H9 (cell line): ENCODE data around the gene TP53TG5. TPM values are rescaled to one million over a fixed set of nuclear protein-coding genes. Genes with fewer than 3 reads are reported as not detected.
A peak's percentile ranks its signal among the peaks of the same experiment; 100 is the strongest.

Source experiments
- DNase-seq: peaks from one replicate; pipeline ENCODE4 v3.0.0-alpha.2; 2017
- H2AFZ ChIP-seq: one replicate; pipeline ENCODE4 v1.6.1; 2013; ENCODE audit warnings: mild to moderate bottlenecking, low read length, control low read depth, moderate library complexity
- H2AK5ac ChIP-seq: 2 replicates; pipeline ENCODE4 v1.6.1; 2013; ENCODE audit warnings: low read length, control low read depth, mixed read lengths; ENCODE audit not compliant: insufficient read length
- H2BK120ac ChIP-seq: one replicate; pipeline ENCODE4 v1.6.1; 2013; ENCODE audit warnings: low read depth, mild to moderate bottlenecking, low read length, control low read depth, inconsistent platforms; ENCODE audit not compliant: poor library complexity, severe bottlenecking
- H2BK12ac ChIP-seq: 2 replicates; pipeline ENCODE4 v1.6.1; 2013; ENCODE audit warnings: low read length, control low read depth, mixed read lengths, low read depth; ENCODE audit not compliant: insufficient read length
- H2BK15ac ChIP-seq: 2 replicates; pipeline ENCODE4 v1.6.1; 2013; ENCODE audit warnings: low read depth, low read length, control low read depth
- H2BK20ac ChIP-seq: one replicate; pipeline ENCODE4 v1.6.1; 2013; ENCODE audit warnings: low read depth, mild to moderate bottlenecking, low read length, control low read depth, inconsistent platforms; ENCODE audit not compliant: poor library complexity, severe bottlenecking
- H2BK5ac ChIP-seq: 2 replicates; pipeline ENCODE4 v1.6.1; 2013; ENCODE audit warnings: low read length, control low read depth, mixed read lengths; ENCODE audit not compliant: insufficient read length
- H3K14ac ChIP-seq: 2 replicates; pipeline ENCODE4 v1.6.1; 2013; ENCODE audit warnings: low read length, control low read depth; ENCODE audit not compliant: insufficient read depth
- H3K18ac ChIP-seq: 2 replicates; pipeline ENCODE4 v1.6.1; 2013; ENCODE audit warnings: low read depth, mild to moderate bottlenecking, mixed read lengths, low read length, control low read depth; ENCODE audit not compliant: insufficient read length
- H3K23ac ChIP-seq: 2 replicates; pipeline ENCODE4 v1.6.1; 2013; ENCODE audit warnings: low read length, control low read depth, mixed read lengths, low read depth; ENCODE audit not compliant: insufficient read length
- H3K23me2 ChIP-seq: 2 replicates; pipeline ENCODE4 v1.6.1; 2013; ENCODE audit warnings: low read depth, mild to moderate bottlenecking, mixed read lengths, low read length, control low read depth; ENCODE audit not compliant: insufficient read length, poor library complexity, severe bottlenecking
- H3K27ac ChIP-seq: 2 replicates; pipeline ENCODE4 v1.5.1; 2013; ENCODE audit warnings: low read length, control low read depth, mixed read lengths, low read depth; ENCODE audit not compliant: insufficient read length
- H3K27me3 ChIP-seq: 2 replicates; pipeline ENCODE4 v1.6.1; 2013; ENCODE audit warnings: low read length, control low read depth, inconsistent platforms; ENCODE audit not compliant: insufficient read depth
- H3K4ac ChIP-seq: 2 replicates; pipeline ENCODE4 v1.6.1; 2013; ENCODE audit warnings: low read depth, mild to moderate bottlenecking, control low read depth, inconsistent platforms, low read length, moderate library complexity
- H3K4me1 ChIP-seq: 2 replicates; pipeline ENCODE4 v1.6.1; 2013; ENCODE audit warnings: low read length, control low read depth, inconsistent platforms; ENCODE audit not compliant: insufficient read depth
- H3K4me2 ChIP-seq: 2 replicates; pipeline ENCODE4 v1.6.1; 2013; ENCODE audit warnings: low read length, control low read depth, mixed read lengths; ENCODE audit not compliant: insufficient read length, insufficient read depth
- H3K56ac ChIP-seq: 2 replicates; pipeline ENCODE4 v1.6.1; 2013; ENCODE audit warnings: low read depth, mild to moderate bottlenecking, mixed read lengths, low read length, control low read depth; ENCODE audit not compliant: insufficient read length
- H3K79me1 ChIP-seq: 2 replicates; pipeline ENCODE4 v1.6.1; 2013; ENCODE audit warnings: low read depth, mild to moderate bottlenecking, moderate library complexity, low read length, control low read depth, inconsistent platforms; ENCODE audit not compliant: insufficient read depth, poor library complexity, severe bottlenecking
- H3K79me2 ChIP-seq: 2 replicates; pipeline ENCODE4 v1.6.1; 2013; ENCODE audit warnings: low read length, control low read depth, inconsistent platforms; ENCODE audit not compliant: insufficient read depth
- H3K9ac ChIP-seq: 2 replicates; pipeline ENCODE4 v1.6.1; 2013; ENCODE audit warnings: low read length, control low read depth, mixed read lengths; ENCODE audit not compliant: insufficient read length; ENCODE audit errors: extremely low read depth
- H3K9me3 ChIP-seq: one replicate; pipeline ENCODE4 v1.6.1; 2013; ENCODE audit warnings: low read depth, low read length, inconsistent platforms; ENCODE audit not compliant: control insufficient read depth
- H3T11ph ChIP-seq: one replicate; pipeline ENCODE4 v1.6.1; 2013; ENCODE audit warnings: mild to moderate bottlenecking, low read length, control low read depth, inconsistent platforms
- H4K20me1 ChIP-seq: one replicate; pipeline ENCODE4 v1.6.1; 2013; ENCODE audit not compliant: control insufficient read depth, insufficient read length, insufficient read depth
- H4K5ac ChIP-seq: 2 replicates; pipeline ENCODE4 v1.6.1; 2013; ENCODE audit warnings: low read depth, mild to moderate bottlenecking, mixed read lengths, low read length, control low read depth; ENCODE audit not compliant: insufficient read length
- H4K8ac ChIP-seq: replicated peaks from 2 replicates; pipeline ENCODE4 v1.6.1; 2013; ENCODE audit warnings: low read length, control low read depth, mixed read lengths, low read depth; ENCODE audit not compliant: insufficient read length
- H4K91ac ChIP-seq: 2 replicates; pipeline ENCODE4 v1.6.1; 2013; ENCODE audit warnings: low read depth, mild to moderate bottlenecking, moderate library complexity, mixed read lengths, low read length, control low read depth; ENCODE audit not compliant: insufficient read length
- H3K27ac Mint-ChIP-seq, 3 experiments: 2 replicates in 2 of 3; 3 replicates in 1 of 3; pipeline ENCODE4 v1.8.0; 2020 to 2021; ENCODE audit warnings: mixed read lengths in 3 of 3, mild to moderate bottlenecking in 1 of 3, moderate library complexity in 1 of 3
- H3K27me3 Mint-ChIP-seq: 2 replicates; pipeline ENCODE4 v1.8.0; 2021; ENCODE audit warnings: low read depth, mild to moderate bottlenecking, moderate library complexity, mixed read lengths
- H3K36me3 Mint-ChIP-seq, 3 experiments: 2 replicates in 2 of 3; 3 replicates in 1 of 3; pipeline ENCODE4 v1.8.0; 2020 to 2021; ENCODE audit warnings: low read depth in 3 of 3, mixed read lengths in 3 of 3; ENCODE audit not compliant: insufficient read depth in 1 of 3
- H3K4me1 Mint-ChIP-seq, 2 experiments: 2 replicates each; pipeline ENCODE4 v1.8.0; 2020; ENCODE audit warnings: mixed read lengths in 2 of 2
- H3K4me3 Mint-ChIP-seq, 2 experiments: 2 replicates in 1 of 2; 3 replicates in 1 of 2; pipeline ENCODE4 v1.8.0; 2020 to 2021; ENCODE audit warnings: mild to moderate bottlenecking in 2 of 2, mixed read lengths in 2 of 2, moderate library complexity in 1 of 2
- H3K9me3 Mint-ChIP-seq, 2 experiments: 2 replicates in 1 of 2; 3 replicates in 1 of 2; pipeline ENCODE4 v1.8.0; 2020; ENCODE audit warnings: mild to moderate bottlenecking in 2 of 2, mixed read lengths in 2 of 2, moderate library complexity in 1 of 2
- CTCF ChIP-seq: fragments of 200-600 bp; sonication (generic); conservative IDR thresholded peaks from 3 replicates; pipeline ENCODE4 v1.8.0; 2021; ENCODE audit warnings: antibody characterized with exemption, mild to moderate bottlenecking
- WGBS: extraction: QIAGEN DNeasy Blood & Tissue Kit; methylation state at CpG from one replicate; pipeline ENCODE4 v1.1.7; 2013; ENCODE audit warnings: missing lambda C conversion rate, low lambda C conversion rate, mixed read lengths; ENCODE audit not compliant: insufficient read length; ENCODE audit errors: extremely low coverage; 5-methylcytosine and 5-hydroxymethylcytosine counted together
- total RNA-seq: library from RNA; stranded (reverse); gene quantifications from 2 replicates; pipeline ENCODE4 v1.2.1, GENCODE V29; 2021

Gene TP53TG5
- total RNA-seq, 1 experiment from 2014 or later, result not detected

GRCh38 chr20:45336530-45337366 is 41.4 kb downstream of the TP53TG5 start:
- no peak overlapping the region for H3K4me3 Mint-ChIP-seq
- no peak overlapping the region for H3K4me2 ChIP-seq
- no peak overlapping the region for H3K9ac ChIP-seq
- no peak overlapping the region for H4K8ac ChIP-seq
- no peak overlapping the region for H2BK20ac ChIP-seq
- H3K23me2 ChIP-seq, result peaks cover 3% of the 10 kb centered on the region
- peaks cover 2% of the 10 kb centered on the region for H4K20me1 ChIP-seq
- H3K4me1 ChIP-seq, result peaks cover 20% of the 10 kb centered on the region
- H3K27me3 Mint-ChIP-seq, result no peaks in the 10 kb centered on the region; the same call in 1 of the 2 replicates
- no peak overlapping the region for H3K18ac ChIP-seq
- H3K27me3 ChIP-seq, result no peaks in the 10 kb centered on the region
- H2AK5ac ChIP-seq, result no peak overlapping the region
- H3K27ac Mint-ChIP-seq, result peak overlapping the region; percentile 28 to 92 (median 50)
- H2AFZ ChIP-seq, result no peak overlapping the region
- H3K23ac ChIP-seq, result no peak overlapping the region
- no peak overlapping the region for H4K5ac ChIP-seq
- no peak overlapping the region for H4K91ac ChIP-seq
- H3K9me3 ChIP-seq, result no peaks in the 10 kb centered on the region
- no peak for DNase-seq
- H3K4me1 Mint-ChIP-seq, result peaks cover 60 to 68% of the 10 kb centered on the region in 2 experiments
- no CpG with 5 or more reads among the region's 11 CpGs for WGBS
- no peak overlapping the region for H2BK15ac ChIP-seq
- no peak overlapping the region for H2BK120ac ChIP-seq
- no peak overlapping the region for H3K4ac ChIP-seq
- H3K79me2 ChIP-seq, result peaks cover 3% of the 10 kb centered on the region; the same call in 1 of the 2 replicates
- no peak for TF ChIP-seq CTCF
- no peak overlapping the region for H2BK12ac ChIP-seq
- no peak overlapping the region for H3K14ac ChIP-seq
- H3K27ac ChIP-seq, result no peak overlapping the region
- H3K9me3 Mint-ChIP-seq, result no peaks in the 10 kb centered on the region
- no peaks in the 10 kb centered on the region for H3K79me1 ChIP-seq
- H2BK5ac ChIP-seq, result no peak overlapping the region
- H3K36me3 Mint-ChIP-seq, result peaks cover 13 to 34% (median 25%) of the 10 kb centered on the region in 3 experiments; a peak in 6 of 7 replicates
- no peak overlapping the region for H3K56ac ChIP-seq
- H3T11ph ChIP-seq, result no peak overlapping the region
